HG03378 (cell line): ENCODE results near the gene AP1S2.

Experiments
- ATAC-seq: cut with Tn5 transposase; IDR thresholded peaks from one replicate; pipeline ENCODE4 v1.9.1; 2021; ENCODE audit warnings: mild to moderate bottlenecking, moderate library complexity; ENCODE audit not compliant: unreplicated experiment

Gene AP1S2

DNA sequence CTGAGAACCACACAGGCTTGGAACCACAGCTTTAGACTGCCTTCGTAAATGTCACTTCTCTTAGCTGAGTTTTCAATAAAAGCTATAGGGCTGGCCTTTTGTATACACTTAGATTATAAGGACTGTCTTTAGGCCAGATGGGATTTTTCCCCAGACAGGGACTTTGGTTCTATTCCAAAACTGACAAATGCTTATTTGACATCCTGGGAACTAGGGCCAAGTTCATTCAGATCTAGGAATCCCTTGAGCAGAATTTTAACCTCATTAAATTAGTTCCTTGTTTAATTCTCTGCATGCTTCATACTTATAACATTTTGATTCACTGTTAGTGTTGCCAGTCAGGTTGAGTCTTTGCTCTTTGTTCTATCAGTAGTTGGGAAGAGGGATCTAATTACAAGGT is 41.2 kb downstream of the AP1S2 start:
- ATAC-seq: no peak

DNA sequence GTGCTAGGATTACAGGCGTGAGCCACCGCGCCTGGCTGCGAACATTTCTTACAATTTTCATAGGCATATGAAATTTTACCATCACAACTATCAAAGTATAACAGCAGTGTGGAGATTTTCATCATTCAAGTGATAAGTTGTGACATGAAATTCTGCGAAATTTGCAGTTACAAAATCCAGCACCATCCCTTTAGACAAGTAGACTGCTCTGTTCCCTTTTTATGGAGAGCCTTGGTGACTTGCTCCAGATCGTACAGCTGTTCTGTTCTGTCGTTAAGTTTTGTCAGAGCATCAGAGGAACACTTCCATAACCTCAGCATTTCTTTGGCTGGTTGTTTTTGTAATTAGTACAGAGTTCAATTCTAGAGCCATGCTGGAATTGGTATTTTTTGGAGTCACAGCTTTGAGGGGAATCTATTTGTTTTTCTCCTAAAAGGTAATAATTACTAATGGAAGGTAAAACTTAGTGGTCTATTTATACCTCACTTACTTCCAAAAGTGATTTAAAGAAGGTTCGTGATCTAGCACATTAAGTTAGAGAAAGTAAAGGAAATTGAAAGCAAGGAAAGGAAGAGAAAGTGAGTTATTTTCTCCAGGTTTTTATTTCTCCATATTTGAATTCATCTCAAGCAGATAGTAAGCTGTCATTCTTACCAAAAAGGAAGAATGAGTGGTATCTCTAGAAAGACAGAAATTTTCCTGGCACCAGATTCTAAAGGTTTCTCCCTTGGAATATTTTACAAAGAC is 42.2 kb downstream of the AP1S2 start:
- no peak for ATAC-seq

DNA sequence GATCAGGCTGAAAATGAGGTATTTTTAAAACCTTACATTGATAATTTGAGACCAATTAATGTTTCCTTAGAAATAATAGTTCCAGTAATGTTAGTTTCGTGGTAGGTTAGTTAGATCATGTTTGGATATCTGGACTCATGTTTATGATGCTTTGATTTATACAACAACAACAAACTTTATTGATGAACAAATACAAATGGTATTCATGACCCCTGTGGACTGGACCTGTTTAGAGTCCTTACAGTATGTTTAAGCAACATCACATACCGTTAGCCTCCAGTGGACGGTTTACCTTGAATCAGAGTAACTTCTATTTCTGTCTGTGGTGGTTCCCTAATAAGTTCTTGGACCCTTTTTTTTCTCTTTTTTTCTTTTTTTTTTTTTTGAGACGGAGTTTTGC is 46.4 kb downstream of the AP1S2 start:
- no peak for ATAC-seq

GRCh38 chrX:15804563-15804962 is 50.0 kb downstream of the AP1S2 start:
- no peak for ATAC-seq

DNA sequence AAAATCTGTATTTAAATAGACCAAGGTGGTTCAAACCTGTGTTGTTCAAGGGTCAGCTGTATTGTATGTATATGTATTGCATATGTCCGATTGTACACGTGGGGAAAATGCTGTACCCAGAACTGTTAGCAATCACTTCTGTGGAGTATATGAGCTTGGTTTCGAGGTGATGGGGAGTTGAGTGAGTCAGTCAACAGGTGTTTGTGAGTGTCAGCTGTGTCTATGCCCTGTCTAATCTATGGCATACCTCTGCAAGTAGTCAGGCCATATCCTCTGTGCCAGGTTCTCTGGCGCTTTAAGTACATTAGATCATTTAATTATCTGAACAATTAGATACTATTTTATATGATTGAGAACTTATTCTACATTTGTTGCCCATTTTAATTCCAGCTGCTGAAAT is 56.9 kb downstream of the AP1S2 start:
- no peak for ATAC-seq

- peak; percentile 18 for ATAC-seq
These were observed 63.8 kb downstream of the AP1S2 start for GRCh38 chrX:15790769-15791290.

DNA sequence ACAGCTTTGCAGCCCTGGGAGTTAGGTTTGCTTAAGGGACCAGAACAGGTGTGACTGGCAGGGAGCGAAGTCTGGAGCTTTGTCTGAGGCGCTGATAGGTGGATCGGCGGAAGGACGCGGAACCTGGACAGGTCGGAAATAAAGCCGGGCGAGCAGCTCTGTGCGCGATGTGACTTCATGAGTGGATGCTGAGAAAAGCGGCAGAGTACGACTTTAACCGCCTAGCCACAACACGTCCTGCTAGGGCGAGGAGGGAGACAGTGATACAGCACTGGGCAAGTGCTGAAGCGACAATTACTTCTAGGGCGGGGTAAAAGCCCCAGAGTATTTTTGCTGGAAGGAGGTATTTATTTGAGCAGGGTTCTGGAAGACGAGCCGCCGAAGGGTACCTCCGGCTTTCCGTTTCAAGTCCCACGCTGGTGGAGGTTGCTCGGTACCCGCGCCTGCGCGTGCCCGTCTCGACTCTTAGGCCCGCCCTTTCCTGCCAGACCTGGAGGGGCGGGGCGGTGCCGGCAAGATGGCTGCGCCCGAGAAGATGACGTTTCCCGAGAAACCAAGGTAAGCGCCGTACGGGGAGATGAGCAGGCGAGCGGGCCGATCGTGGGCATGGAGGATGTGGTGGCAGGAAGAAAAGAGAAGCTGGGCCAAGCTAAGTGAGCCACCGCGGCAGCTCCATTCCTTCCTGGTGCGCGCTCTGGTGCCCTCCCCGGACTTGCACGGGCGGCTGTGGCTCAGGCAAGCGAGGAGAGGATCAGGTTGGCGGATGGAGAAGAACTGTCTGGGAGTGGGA is 64.4 kb downstream of the AP1S2 start, which contains the start of gene ZRSR2:
Gene ZRSR2 (plus strand): TSS at position 506 of the 790 bp plus-strand sequence. CDS start 12 bp downstream, at position 518.
- peak; percentile 89 for ATAC-seq

DNA sequence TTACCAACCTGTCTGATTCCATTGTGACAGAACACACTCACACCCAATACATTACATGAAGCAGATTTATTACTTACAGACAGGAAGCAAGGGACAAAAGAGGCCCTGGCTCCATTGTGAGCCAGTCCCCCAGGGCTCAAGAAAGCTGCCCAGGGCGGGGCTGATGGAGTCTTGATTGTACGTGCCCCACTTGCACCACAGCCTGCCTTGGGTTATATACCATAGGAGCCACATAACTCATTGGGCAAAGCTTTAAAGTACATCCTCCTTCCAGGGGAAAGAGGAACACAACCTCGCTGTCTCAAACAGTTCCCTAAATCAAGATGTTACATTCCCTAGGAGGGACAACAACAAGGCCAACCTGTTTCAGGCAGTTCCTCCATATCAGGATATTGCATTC is 67.7 kb downstream of the AP1S2 start:
- no peak for ATAC-seq

DNA sequence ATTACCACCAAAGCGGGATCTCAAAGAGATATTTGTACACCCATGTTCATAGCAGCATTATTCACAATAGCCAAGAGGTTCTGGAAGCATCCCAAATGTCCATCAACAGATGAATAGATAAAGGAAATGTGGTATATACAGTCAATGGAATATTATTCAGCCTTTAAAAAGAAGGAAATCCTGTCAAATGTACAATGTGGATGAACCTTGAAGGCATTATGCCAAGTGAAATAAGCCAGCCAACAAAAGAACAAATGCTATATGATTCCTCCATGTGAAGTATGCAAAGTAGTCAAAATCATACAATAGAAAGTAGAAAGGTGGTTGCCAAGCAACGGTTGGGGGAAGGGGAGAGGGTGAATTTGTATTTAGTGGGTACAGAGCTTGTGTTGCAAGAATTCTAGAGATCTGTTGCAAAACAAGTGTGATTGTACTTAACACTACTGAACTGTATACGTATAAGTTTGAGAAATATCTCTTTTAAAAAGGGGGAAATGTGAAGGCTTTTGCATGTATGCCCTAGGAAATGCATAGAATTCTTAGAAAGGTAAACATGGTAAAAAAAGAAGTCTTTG is 69.3 kb downstream of the AP1S2 start:
- no peak for ATAC-seq

DNA sequence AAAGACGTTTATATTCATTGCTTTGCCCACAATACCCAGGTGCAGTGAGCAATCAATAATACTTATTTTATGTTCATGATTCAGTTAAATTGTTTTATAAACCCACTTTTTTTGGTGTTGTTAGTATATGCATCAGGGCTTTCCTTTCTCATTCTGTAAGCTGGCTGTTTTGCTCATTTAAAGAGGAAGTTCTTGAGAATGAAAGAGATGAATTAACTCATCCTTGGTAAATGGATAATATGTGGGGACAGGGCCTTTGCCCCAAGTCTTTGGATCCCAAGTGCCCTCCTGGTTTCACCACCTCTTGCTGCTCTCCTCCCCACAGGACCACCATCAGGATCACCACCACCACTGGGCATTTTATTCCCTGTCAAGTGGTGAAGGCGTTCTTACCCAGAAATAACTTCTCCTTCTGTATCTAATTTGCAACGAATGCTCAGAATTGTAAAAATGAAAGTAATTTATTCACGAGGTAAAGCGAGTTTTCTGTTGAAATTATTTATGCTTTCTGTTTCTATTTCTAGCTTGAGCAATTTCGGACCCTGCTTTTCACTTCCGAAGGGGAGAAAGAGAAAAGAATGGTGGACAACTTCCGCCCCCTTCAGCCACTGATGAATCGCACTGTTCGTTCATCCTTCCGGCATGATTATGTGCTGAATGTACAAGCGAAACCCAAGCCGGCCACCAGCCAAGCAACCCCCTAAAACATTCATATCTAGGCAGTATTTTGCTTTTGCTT is 72.5 kb downstream of the AP1S2 start:
- peak; percentile 73 for ATAC-seq
